Activated CD8-positive, alpha-beta memory T cell treated with anti-CD3 and anti-CD28 coated beads, Interleukin-2, amount 50 U/mL, for 1 hour (primary cell): ENCODE results near the gene ITPR1.

ENCODE experiments used
- DNase-seq: peaks from one replicate; pipeline ENCODE4 v3.0.0-alpha.2; 2020; ENCODE audit errors: extremely low read depth

Gene ITPR1

GRCh38 chr3:4782095-4782494 is 288.9 kb downstream of the ITPR1 start:
- DNase-seq = no peak

DNA sequence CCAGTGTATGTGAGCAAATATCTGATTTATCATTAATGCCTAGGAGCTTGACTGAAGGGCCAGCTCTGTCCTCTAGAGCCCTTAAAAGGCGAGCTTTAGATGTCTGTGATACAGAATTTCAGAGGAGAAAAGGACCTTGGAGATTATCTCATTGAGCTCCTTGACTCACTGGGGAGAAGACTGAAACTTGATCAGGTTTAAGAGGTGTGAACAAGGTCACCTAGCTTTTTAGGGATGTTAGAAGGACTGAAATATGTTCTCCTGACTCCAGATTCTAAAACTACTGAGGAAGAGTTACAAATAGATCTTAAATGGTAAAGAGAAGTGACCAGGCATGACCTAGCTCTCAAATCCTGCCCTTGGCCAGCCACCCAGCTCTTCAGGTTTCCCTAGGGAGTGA is 292.4 kb downstream of the ITPR1 start:
- DNase-seq = no peak

GRCh38 chr3:4786431-4786830 is 293.3 kb downstream of the ITPR1 start:
- DNase-seq = no peak

DNA sequence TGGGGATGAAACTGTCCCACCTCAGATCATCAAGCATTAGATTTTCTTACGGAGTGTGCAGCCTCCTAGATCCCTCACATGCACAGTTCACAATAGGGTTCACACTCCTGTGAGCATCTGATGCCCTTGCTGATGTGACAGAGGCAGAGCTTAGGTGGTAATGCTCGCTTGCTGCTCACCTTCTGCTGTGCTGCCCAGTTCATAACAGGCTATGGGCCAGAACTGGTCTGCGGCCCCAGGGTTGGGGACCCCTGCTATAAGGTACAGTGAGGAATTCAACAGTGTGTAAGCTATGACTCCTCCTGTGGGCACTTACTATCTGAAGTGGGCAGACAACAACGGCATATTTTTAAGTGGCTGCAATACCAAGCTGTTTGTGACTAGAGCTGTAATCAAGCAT is 298.2 kb downstream of the ITPR1 start:
- no peak for DNase-seq

- no peak for DNase-seq
Measured at GRCh38 chr3:4793311-4793710, 300.2 kb downstream of the ITPR1 start.

DNA sequence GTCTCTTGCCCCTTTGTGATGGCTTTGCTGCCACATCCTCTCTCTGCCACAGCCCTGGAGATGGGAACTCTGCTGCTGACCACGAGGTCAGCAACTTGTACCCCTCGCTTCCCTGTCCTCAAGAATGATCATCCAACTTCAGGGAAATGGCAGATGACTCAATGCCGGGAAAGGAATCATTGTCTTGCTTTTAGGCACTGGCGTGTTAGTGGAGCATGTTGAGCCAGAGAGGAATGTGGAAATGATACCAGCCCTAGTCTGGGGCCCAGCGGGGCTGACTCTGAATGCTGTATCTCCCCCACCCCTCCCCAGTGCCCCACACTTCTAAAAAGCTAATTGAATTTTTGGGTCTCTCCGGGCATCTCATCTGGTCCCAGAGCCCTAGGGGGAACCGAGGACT is 301.2 kb downstream of the ITPR1 start:
- DNase-seq = no peak

DNA sequence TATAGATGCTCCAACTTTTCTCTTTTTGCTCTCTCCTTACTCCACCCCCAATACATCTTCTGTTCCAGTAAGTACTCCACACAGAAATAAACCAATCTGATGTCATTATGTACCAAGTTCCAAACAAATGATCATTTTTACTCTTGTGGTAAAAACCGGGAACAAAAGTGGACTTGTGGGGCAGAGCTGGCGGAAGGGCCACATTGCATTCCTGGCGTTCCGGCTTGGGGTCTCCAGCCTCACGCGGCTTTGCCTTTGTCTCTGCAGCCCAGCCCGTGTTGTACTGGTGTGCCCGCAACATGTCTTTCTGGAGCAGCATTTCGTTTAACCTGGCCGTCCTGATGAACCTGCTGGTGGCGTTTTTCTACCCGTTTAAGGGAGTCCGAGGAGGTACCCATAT is 301.6 kb downstream of the ITPR1 start:
- DNase-seq = no peak

DNA sequence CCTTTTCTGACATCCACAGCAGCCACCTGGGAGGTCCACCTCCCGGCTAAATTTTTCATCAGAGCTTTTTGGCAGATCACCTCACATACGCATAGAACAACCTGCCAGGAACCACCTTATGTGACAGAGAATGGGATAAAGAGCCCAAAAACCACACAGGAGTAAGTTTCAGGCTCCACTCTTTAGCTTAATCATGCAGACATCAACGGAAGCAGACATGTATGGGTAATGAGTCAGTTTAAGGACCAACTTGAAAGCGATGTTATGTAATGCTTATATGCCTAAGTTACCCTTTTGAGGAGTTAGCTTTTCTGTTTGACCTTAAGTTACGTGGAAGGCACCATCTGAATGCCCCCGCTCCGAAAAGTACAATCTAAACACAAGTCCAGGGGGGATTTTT is 302.8 kb downstream of the ITPR1 start:
- no peak for DNase-seq

DNA sequence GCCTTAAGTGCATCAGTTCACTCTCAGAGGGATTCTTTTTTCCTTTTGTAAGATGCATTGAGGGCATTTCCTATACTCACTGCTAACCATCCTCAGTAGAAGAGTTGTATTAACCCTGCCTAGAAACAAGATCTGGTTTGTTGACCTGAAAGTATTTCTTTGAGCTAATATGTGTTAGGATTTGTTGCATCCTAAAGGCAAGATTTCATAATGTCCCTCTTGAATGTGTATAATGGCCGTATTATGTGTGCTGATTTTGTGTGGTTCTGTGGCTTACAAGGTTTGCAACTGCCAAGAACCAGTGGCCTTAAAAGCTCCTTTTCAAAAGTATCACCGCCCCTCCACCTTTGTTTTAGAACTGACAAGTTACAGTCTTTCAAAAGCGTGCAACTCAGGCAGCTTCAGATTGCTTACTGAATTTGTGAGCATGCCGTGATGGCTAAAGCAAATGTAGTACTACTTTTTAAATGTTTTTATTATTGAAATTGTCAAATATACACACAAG is 304.1 kb downstream of the ITPR1 start:
- no peak for DNase-seq

DNA sequence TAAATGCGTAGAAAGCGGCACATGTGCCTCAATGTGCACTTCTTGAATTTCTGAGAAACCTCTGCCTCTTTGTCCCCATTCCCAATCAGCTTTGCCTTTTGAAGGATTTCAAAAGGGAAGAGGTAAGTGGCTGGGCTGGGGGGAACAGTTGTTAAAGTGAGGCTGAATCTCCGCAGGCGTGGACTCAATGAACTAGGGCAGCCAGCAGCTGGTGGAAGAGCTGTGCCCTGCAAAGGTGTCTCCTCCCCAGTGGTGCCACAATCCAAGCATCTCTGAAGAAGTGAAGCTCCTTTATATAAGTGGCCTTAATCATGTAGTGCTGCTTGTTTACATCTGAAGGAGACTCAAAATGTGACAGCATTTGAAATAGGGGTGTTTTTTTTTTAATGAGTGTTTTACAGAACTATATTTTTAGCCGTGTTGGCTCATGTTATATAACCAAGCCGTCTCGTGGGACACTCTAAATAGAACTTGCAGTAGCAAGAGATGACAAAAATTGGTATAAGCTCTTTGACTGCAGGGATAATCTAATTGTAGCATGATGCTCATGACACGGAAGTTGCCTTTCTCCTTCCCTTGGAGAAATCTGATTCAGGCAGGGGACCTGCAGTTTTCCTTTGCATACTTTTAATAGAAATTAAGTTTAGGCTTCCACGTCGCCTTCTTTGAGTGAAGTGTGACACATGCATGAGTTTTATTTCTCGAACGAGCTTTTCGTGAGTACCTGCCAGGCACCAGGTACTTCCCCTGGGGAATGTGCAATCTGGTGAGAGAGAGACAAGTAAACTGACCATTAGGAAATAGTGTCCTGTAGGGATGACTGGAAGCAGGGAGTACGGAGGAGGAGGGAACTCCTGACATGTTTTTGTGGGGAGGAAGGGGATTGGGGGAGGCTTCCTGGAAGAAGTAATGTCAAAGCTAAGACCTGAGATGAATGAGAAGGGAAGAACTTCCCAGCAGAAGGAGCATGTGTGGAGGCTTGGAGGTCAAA is 306.4 kb downstream of the ITPR1 start:
- DNase-seq = no peak

DNA sequence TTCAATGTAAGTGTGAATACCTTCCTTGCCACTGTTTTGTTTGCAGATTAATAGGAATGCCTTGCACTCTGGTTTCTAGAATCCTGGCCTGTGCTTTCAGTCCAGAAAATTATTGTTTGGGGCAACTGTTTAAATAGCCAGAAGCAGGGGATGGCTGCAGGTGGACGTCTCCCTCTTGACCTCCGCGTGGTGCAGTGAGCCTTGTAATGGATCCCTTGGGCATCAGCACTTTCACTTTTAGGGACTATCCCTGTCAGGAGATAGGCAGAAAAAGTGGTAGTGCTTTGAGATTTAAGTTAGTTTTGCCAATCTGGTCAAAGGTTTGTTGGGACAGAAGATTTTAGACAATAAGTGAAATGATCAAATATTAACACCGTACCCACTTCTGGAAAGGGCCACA is 307.4 kb downstream of the ITPR1 start:
- DNase-seq = no peak

GRCh38 chr3:4801892-4802291 is 308.7 kb downstream of the ITPR1 start:
- DNase-seq = no peak

- DNase-seq = no peak
Measured at GRCh38 chr3:4802903-4803302, 309.8 kb downstream of the ITPR1 start.

DNA sequence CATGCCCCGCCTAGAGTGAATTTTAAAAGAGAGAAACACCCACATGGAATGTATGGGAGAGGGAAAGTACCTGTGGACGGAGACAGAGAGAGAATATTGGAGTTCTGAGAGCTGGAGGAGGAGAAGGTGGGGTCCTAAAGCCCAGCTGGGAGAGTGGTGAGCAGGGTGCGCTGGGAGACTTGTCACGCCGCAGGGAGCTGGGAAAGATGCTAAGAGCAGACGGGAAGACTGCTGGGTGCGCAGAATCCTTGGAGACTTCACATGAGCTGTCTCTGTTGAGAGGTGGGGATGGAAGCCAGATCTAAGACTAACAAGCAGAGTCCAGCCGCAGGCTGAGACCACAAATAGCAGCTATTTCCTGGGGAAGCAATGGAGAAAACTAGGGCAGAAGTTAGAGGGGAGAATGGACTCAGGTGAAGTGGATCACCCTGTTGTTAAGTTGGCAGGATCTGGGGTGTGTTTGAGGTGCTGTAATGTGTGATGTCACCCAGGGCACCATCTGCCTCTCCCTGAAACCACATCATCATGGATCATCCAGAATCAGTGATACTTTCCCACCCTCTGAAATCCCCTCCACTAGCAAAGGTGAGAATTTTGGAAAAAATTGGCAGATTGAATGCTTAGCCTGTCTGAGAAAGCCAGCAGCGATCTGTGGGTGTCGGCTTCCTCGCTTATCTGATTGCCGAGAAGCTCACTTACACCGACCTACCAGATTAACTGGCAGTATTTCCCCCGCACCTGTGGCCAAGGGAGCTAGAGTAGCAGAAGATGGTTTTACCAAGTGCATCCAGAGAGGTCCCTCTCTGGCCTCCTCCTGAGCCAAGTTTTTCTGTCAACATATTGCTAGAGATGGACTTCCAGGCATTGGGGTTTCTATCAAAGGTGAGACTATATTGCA is 311.3 kb downstream of the ITPR1 start:
- DNase-seq = no peak

DNA sequence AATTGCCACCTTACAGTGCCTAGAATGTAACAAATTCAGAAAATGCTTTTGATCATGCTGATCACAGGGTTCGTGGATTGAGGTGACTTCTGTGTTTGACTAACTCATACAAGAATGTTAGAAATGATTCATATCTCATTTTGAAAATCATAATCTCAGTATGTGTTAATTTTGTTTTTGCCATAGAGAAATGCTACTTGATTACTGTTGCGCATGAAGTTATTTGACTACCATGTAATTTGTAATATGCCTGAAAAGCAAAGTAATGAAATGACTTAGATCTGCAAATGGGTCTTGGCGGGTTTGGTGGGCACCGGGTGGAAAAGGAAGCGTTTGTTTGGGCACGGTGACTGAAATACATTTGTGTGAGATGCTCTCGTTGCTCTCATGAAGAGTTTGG is 312.5 kb downstream of the ITPR1 start:
- DNase-seq = no peak

- DNase-seq = no peak
Measured at GRCh38 chr3:4806535-4807108, 313.5 kb downstream of the ITPR1 start.

GRCh38 chr3:4807381-4808280 is 314.5 kb downstream of the ITPR1 start:
- no peak for DNase-seq

DNA sequence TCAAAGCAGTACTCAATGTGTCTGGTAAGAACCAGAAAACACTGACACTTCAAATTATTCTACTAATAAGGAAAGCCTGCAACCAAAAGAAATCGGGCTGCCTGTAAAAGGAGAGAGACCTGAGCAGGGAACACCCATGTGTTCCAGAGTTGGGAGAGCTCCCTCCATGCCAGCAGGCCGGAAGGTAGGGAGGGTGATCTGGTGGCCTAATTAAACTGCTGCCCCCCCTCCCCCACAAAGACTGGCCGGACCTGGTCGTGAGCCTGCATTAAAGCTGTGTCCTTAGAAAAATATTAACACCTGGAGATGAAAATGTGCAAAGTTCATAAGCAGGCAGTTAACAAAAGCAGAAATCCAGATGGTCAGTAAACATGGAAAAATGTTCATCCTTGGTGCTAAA is 315.5 kb downstream of the ITPR1 start:
- DNase-seq = no peak

DNA sequence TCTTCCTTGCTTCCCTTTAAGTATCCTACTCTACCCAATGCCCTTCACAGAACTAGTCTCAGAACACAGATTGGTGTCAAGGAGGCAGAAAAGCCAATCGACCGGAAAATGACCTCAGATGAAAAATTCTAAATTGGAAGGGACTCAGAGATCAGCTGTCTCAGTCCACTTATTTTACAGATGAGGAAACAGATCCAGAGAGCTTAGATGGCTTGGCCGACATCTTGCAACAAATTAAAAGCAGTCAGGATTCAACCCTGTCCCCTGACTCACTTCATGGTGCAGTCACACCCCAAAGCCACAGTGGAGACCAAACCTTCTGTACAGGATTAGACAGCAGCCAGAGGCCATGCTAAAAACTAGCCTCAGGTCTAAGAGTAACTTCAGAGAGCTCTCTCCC is 316.8 kb downstream of the ITPR1 start:
- no peak for DNase-seq

DNA sequence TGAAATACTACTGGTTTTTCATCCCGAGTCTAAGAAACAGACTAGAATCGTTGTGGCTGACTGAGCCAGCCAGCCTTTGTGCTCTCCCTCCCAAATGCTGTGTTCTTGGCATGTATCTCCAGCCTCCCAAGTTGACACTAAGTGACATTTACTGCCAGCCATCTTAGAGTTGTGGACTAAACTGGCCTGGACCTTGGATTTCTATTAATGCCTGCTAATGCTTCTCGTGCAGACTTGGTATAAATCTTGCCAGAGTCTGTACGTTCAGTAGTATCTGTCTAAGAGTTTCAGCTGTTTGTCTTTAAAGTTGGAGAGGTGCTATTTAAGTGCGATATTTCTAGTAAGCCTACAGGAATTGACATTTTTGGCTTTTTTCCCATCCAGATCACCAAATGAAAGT is 319.4 kb downstream of the ITPR1 start:
- DNase-seq = no peak

DNA sequence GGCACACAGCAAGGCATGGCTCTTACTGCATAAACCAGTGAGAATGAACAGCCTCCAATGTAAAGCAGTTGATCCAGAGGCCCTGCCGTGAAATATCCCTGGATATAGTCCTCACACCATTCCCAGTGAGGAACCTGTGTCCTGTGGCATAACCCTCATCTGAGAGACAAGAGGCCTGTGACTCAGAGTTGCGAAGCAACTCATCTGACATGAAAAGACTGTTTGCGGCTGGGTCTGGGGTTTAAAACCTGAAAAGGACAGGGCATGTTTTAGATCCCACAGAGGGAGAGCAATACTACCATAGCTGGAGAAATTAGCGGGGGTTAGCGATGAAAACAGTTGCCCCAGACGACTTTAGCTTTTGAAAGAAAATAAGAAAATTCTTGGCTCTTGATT is 320.8 kb downstream of the ITPR1 start:
- no peak for DNase-seq
